ENCODE results near the gene CACNA2D1.

DNA sequence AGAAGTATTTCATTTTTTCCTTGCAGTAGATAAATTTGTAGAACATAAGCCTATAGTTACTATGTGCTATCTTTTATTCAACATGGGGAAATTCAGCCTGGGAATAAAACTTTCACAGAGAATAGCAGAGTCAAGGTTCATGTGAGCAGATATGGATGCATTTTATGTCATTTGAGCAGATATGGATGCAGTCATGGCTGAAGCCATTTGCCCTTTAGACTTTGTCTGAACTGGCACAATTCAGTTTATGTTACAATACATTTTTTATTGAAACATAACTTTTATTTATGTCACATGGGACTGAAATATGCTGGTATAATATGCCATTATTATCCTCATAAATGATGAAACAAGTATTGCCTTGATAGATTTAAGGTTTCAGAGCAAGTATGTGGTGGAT is 231.1 kb downstream of the CACNA2D1 start:
- TF ChIP-seq EP300 (IDR thresholded peaks at IDR 0.05) (no peak), POLR2AphosphoS5 (IDR thresholded peaks at IDR 0.05) (no peak), POLR2A (IDR thresholded peaks at IDR 0.05) (no peak)
- TF ChIP-seq, protein P1, sequence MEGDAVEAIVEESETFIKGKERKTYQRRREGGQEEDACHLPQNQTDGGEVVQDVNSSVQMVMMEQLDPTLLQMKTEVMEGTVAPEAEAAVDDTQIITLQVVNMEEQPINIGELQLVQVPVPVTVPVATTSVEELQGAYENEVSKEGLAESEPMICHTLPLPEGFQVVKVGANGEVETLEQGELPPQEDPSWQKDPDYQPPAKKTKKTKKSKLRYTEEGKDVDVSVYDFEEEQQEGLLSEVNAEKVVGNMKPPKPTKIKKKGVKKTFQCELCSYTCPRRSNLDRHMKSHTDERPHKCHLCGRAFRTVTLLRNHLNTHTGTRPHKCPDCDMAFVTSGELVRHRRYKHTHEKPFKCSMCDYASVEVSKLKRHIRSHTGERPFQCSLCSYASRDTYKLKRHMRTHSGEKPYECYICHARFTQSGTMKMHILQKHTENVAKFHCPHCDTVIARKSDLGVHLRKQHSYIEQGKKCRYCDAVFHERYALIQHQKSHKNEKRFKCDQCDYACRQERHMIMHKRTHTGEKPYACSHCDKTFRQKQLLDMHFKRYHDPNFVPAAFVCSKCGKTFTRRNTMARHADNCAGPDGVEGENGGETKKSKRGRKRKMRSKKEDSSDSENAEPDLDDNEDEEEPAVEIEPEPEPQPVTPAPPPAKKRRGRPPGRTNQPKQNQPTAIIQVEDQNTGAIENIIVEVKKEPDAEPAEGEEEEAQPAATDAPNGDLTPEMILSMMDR (IDR thresholded peaks at IDR 0.05): no peak
